Measurements from ENCODE around the gene RFWD3. TPM values are rescaled to one million over a fixed set of nuclear protein-coding genes. Genes with fewer than 3 reads are reported as not detected.

RFWD3 gene
- total RNA-seq, 1 experiment from 2014 or later = 138 TPM

DNA sequence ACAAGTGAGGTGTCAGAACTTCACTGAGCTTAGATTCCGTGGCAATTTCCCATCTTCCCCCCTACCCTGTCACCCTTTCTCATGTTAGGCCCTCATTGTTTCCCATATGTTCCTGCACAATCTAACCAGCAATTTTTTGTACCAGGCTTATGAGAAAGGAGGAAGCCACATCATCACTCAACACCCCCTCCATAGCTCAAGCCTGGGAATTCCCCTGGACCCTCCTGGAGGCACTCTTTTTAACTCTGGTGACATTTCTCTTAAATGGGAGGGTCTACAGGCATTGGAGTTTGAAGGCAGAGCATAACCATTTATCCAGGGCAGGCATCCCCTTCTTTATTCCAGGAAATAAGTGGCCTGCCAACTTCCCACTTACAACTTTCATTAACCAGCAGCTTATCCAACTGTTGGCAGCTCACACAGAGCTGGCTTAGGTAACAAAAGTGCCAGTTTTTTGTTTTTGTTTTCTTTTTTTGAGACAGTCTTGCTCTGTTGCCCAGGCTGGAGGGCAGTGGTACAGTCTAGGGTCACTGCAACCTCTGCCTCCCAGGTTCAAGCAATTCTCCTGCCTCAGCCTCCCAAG lies 49.4 kb downstream of the RFWD3 start:
- no peaks in the 10 kb centered on the region for H3K9me3 ChIP-seq (ENCODE audit: low read depth, low read length, poor library complexity, severe bottlenecking)
- TF ChIP-seq EZH2 (IDR thresholded peaks at IDR 0.05; ENCODE audit: borderline replicate concordance, low read depth, low read length, poor library complexity, severe bottlenecking) = no peak
- TF ChIP-seq, protein P1, sequence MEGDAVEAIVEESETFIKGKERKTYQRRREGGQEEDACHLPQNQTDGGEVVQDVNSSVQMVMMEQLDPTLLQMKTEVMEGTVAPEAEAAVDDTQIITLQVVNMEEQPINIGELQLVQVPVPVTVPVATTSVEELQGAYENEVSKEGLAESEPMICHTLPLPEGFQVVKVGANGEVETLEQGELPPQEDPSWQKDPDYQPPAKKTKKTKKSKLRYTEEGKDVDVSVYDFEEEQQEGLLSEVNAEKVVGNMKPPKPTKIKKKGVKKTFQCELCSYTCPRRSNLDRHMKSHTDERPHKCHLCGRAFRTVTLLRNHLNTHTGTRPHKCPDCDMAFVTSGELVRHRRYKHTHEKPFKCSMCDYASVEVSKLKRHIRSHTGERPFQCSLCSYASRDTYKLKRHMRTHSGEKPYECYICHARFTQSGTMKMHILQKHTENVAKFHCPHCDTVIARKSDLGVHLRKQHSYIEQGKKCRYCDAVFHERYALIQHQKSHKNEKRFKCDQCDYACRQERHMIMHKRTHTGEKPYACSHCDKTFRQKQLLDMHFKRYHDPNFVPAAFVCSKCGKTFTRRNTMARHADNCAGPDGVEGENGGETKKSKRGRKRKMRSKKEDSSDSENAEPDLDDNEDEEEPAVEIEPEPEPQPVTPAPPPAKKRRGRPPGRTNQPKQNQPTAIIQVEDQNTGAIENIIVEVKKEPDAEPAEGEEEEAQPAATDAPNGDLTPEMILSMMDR (conservative IDR thresholded peaks at IDR 0.05; ENCODE audit: low read depth, low read length) = no peak
- H3K36me3 ChIP-seq (ENCODE audit: insufficient read depth, low read length, poor library complexity, severe bottlenecking) = peaks cover 19% of the 10 kb centered on the region
- intact Hi-C loops (cut with micrococcal nuclease; ENCODE audit: unreplicated experiment) = no loop called here
- H3K4me3 ChIP-seq (ENCODE audit: low read depth, low read length, poor library complexity, severe bottlenecking) = no peak overlapping the region
- ChIA-PET CTCF (no interaction called here), POLR2A (ENCODE audit: low non-redundant PET) (no interaction called here)
- no TSS peak for BruUV-seq (replicated peaks)
- DNase-seq (ENCODE audit: low spot score) = no peak
- H3K27ac ChIP-seq (ENCODE audit: low read depth, low read length, poor library complexity, severe bottlenecking) = peak overlapping the region; percentile 76
- peaks cover 23% of the 10 kb centered on the region for H3K4me1 ChIP-seq (ENCODE audit: insufficient read depth, low read length, poor library complexity, severe bottlenecking)
- no peaks in the 10 kb centered on the region for H3K27me3 ChIP-seq (replicated peaks; ENCODE audit: insufficient read depth, low read depth, low read length, poor library complexity)

DNA sequence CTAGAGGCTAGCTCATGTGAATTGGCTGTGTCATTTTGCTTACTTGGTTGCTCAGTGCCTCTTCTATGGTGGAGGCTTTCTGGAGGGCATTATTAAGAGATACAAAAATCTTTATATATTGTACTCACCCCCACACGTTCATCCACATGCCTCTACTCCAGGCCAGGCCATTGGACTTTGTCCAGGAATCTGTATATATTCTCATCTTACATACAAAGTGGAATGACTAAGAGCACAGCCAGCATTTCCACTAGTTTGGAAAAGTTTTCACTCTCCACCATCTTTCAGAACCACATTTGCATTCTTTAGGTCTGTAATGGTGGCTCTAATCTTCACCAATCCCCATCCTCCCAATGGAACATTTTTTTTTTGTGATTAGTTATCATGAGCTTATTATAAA lies 55.0 kb downstream of the RFWD3 start:
- H3K4me1 ChIP-seq (ENCODE audit: insufficient read depth, low read length, poor library complexity, severe bottlenecking) = peaks cover 7% of the 10 kb centered on the region
- H3K27ac ChIP-seq (ENCODE audit: low read depth, low read length, poor library complexity, severe bottlenecking) = no peak overlapping the region
- ChIA-PET CTCF (no interaction called here), POLR2A (ENCODE audit: low non-redundant PET) (no interaction called here)
- H3K4me3 ChIP-seq (ENCODE audit: low read depth, low read length, poor library complexity, severe bottlenecking) = no peak overlapping the region
- TF ChIP-seq, protein P1 (conservative IDR thresholded peaks at IDR 0.05; ENCODE audit: low read depth, low read length) = no peak
- no peak for TF ChIP-seq EZH2 (IDR thresholded peaks at IDR 0.05; ENCODE audit: borderline replicate concordance, low read depth, low read length, poor library complexity, severe bottlenecking)
- no peaks in the 10 kb centered on the region for H3K27me3 ChIP-seq (replicated peaks; ENCODE audit: insufficient read depth, low read depth, low read length, poor library complexity)
- DNase-seq (ENCODE audit: low spot score) = no peak
- intact Hi-C loops (cut with micrococcal nuclease; ENCODE audit: unreplicated experiment) = no loop called here
- no peaks in the 10 kb centered on the region for H3K36me3 ChIP-seq (ENCODE audit: insufficient read depth, low read length, poor library complexity, severe bottlenecking)
- BruUV-seq (replicated peaks) = no TSS peak
- H3K9me3 ChIP-seq (ENCODE audit: low read depth, low read length, poor library complexity, severe bottlenecking) = peaks cover 4% of the 10 kb centered on the region

DNA sequence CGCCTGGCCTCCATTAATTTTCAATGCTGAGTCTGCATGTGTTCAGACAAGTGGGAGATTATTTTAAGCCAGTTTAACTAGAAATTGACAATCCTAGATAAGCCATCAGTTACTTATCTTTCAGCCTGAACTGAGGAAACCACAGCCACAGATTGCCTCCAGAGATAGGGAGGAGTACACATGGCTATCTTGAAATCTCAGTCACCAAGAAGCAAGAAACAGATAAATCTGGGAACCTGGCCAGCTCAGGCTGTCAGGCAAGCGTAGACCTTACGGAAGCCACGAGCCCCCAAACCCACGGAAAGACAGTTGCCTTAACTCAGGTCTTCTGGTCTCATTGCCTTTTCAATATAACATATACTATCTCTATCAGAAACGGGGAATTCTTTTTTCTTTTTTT lies 57.7 kb downstream of the RFWD3 start:
- BruUV-seq (replicated peaks) = no TSS peak
- Histone ChIP-seq H3K9me3 (ENCODE audit: low read depth, low read length, poor library complexity, severe bottlenecking) (peaks cover 4% of the 10 kb centered on the region), H3K36me3 (ENCODE audit: insufficient read depth, low read length, poor library complexity, severe bottlenecking) (peaks cover 10% of the 10 kb centered on the region), H3K27me3 (replicated peaks; ENCODE audit: insufficient read depth, low read depth, low read length, poor library complexity) (no peaks in the 10 kb centered on the region), H3K4me1 (ENCODE audit: insufficient read depth, low read length, poor library complexity, severe bottlenecking) (peaks cover 7% of the 10 kb centered on the region), H3K4me3 (ENCODE audit: low read depth, low read length, poor library complexity, severe bottlenecking) (no peak overlapping the region), H3K27ac (ENCODE audit: low read depth, low read length, poor library complexity, severe bottlenecking) (peak overlapping the region; percentile 94)
- intact Hi-C loops (cut with micrococcal nuclease; ENCODE audit: unreplicated experiment) = loop anchor here (10.0 kb wide), 1 partner anchor 114 kb away; no protein-coding TSS in a partner anchor
- ChIA-PET CTCF (no interaction called here), POLR2A (ENCODE audit: low non-redundant PET) (no interaction called here)
- TF ChIP-seq EZH2 (IDR thresholded peaks at IDR 0.05; ENCODE audit: borderline replicate concordance, low read depth, low read length, poor library complexity, severe bottlenecking) = no peak
- TF ChIP-seq, protein P1 (conservative IDR thresholded peaks at IDR 0.05; ENCODE audit: low read depth, low read length) = no peak
- peak; percentile 51 for DNase-seq (ENCODE audit: low spot score)

Measured in A673 (cell line).